HK-2 (cell line): Measurements from ENCODE around the gene WASHC3.

ENCODE experiments used
- DNase-seq: peaks from one replicate; pipeline ENCODE4 v3.0.0-alpha.2; 2018; ENCODE audit not compliant: unreplicated experiment

WASHC3 gene

DNA sequence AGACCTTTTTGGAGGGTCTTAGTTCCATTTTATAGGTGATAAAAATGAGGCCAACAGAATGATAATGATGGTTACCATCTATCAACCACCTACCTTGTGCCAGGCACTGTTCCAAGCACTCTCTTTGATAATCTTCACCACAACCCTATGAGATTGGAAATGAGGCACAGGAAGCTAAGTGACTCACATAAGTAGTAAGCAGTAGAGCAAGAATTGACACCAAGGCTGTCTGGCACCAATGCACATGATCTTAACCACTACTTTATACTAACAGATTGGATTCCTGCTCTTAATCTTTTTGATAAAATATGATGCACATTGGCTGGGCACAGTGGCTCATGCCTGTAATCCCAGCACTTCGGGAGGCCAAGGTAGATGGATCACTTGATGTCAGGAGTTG, 93.0 kb downstream of the WASHC3 start:
- no peak for DNase-seq

DNA sequence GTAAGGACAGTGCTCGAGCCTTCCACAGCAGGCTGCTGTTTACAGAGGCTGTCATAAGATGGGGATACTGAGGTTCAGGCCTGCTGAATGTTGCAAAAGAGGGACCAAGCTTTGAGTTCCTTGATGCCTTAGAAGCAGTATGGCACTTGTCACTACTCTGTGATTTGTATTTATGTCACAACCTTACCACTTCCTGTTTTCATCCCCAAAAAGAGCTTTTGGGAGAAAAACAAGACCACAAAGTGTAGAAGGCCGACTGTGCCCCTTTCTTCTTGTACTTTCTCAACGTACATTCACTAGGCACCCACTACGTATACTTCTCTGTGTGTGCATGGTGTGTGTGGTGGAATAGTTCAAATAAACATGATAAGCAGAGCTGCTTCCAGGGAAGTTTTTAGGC, 94.3 kb downstream of the WASHC3 start:
- no peak for DNase-seq

GRCh38 chr12:101966496-101966895, 95.3 kb downstream of the WASHC3 start:
- no peak for DNase-seq

- DNase-seq = no peak
These were observed 98.1 kb downstream of the WASHC3 start for GRCh38 chr12:101963697-101964096.
